Subcutaneous adipose tissue (tissue), 4 donors: ENCODE data around the gene ANKRD62. TPM values are rescaled to one million over a fixed set of nuclear protein-coding genes. Genes with fewer than 3 reads are reported as not detected.

Experiments
- CTCF ChIP-seq: fragments of 450-650 bp; IDR thresholded peaks from one replicate; pipeline ENCODE4 v1.5.1; 2016; ENCODE audit warnings: low read depth, mild to moderate bottlenecking, control low read depth, antibody characterized with exemption, moderate library complexity
- small RNA-seq: library from RNA; depleted of rRNA; stranded (forward); fragments of <200 nt; gene quantifications from one replicate; pipeline ENCODE3, GENCODE V24; 2016
- total RNA-seq, 4 donors: library from RNA; depleted of rRNA; stranded (reverse); fragments of >200 nt; gene quantifications; one replicate each; pipeline ENCODE4 v1.1.0, GENCODE V29; 2016

Gene ANKRD62
- total RNA-seq, 4 donors from 2014 or later: not detected

- TF ChIP-seq CTCF: no peak
Observed at GRCh38 chr18:12162786-12163185, 69.1 kb downstream of the ANKRD62 start.

GRCh38 chr18:12165038-12165768 is 71.6 kb downstream of the ANKRD62 start:
- no peak for TF ChIP-seq CTCF

Small RNA genes within 50 kb of the gene (small RNA-seq; reads per million reads assigned to genes)
- not detected for gene RNU6-324P

Other genes with a start within 250 kb of the ANKRD62 start
- 10 to 100 TPM; 33.4 to 55.1 (median 39.8) TPM for gene CHMP1B, start 242.4 kb upstream of the ANKRD62 start, total RNA-seq
- gene MPPE1, start 185.5 kb upstream of the ANKRD62 start, total RNA-seq: 10 to 100 TPM; 27.1 to 54.8 (median 30.8) TPM
- gene IMPA2, start 112.3 kb upstream of the ANKRD62 start, total RNA-seq: 10 to 100 TPM; 39.5 to 62.7 (median 43.3) TPM
- gene CIDEA, start 160.5 kb downstream of the ANKRD62 start, total RNA-seq: 1,000 to 10,000 TPM in 1 of 4 donors, 100 to 1,000 TPM in 3; 336 to 1,182 (median 491) TPM
- 100 to 1,000 TPM; 240 to 485 (median 350) TPM for gene TUBB6, start 214.4 kb downstream of the ANKRD62 start, total RNA-seq